ENCODE data around the gene NUDT15. TPM values are rescaled to one million over a fixed set of nuclear protein-coding genes. Genes with fewer than 3 reads are reported as not detected.
A peak's percentile ranks its signal among the peaks of the same experiment; 100 is the strongest.

NUDT15 gene
- total and polyA plus RNA-seq, 7 donors: 6.6 to 53.4 (median 8.9) TPM

DNA sequence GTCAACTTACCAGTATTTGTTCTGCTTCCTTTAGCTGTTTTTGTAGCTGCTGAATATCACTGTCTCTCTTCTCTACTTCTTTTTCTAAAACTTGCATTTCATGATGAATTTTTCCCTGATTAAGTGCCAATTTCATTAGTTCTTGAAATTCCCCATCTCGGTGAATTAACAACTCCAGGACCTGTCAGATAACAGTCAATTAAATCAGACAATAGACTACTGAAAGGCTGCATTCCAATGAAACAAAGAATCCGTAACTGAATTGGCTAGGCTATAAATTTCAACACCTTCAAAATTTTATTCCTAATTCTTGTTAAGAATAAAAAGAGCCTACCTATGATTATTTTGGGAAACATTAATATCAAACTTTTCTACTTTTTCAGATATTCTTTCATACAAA lies 48.7 kb downstream of the NUDT15 start:
- no peak overlapping the region for H3K4me3 ChIP-seq
- no peak for DNase-seq
- peaks cover 0 to 31% (median 2%) of the 10 kb centered on the region in 4 donors for H3K4me1 ChIP-seq
- intact Hi-C loops (cut with DNase I): no loop called here
- H3K27me3 ChIP-seq: no peaks in the 10 kb centered on the region
- H3K36me3 ChIP-seq: peaks cover 0 to 49% (median 12%) of the 10 kb centered on the region in 4 donors
- no peaks in the 10 kb centered on the region for H3K9me3 ChIP-seq
- no peak for TF ChIP-seq POLR2A (IDR thresholded peaks at IDR 0.05)
- TF ChIP-seq POLR2AphosphoS5 (IDR thresholded peaks at IDR 0.05): no peak
- TF ChIP-seq CTCF (IDR thresholded peaks at IDR 0.05): no peak
- TF ChIP-seq EP300 (IDR thresholded peaks at IDR 0.05): no peak
- WGBS, 2 donors: 89 to 92% methylated on average over 2 of the region's 2 CpGs
- no peak overlapping the region for H3K27ac ChIP-seq

- Histone ChIP-seq H3K4me1 (peaks cover 0 to 53% (median 25%) of the 10 kb centered on the region in 4 donors), H3K36me3 (no peaks in the 10 kb centered on the region), H3K4me3 (peak overlapping the region in 3 of 4 donors; percentile 80 to 92 (median 88)), H3K27me3 (no peaks in the 10 kb centered on the region), H3K9me3 (no peaks in the 10 kb centered on the region), H3K27ac (peak overlapping the region in 2 of 4 donors; percentile 87 to 88)
- DNase-seq: no peak
- intact Hi-C loops (cut with DNase I): no loop called here
- 57 to 79% methylated on average over 9 of the region's 9 CpGs for WGBS, 2 donors
- TF ChIP-seq EP300 (IDR thresholded peaks at IDR 0.05) (no peak), POLR2A (IDR thresholded peaks at IDR 0.05) (no peak), POLR2AphosphoS5 (IDR thresholded peaks at IDR 0.05) (no peak), CTCF (IDR thresholded peaks at IDR 0.05) (no peak)
Measured at GRCh38 chr13:48093588-48093987, 56.1 kb downstream of the NUDT15 start.

GRCh38 chr13:48094404-48094780 lies 56.9 kb downstream of the NUDT15 start:
- 0 to 1% methylated on average over 14 of the region's 14 CpGs for WGBS, 2 donors
- Histone ChIP-seq H3K27me3 (no peaks in the 10 kb centered on the region), H3K27ac (peak overlapping the region; percentile 78 to 88 (median 88)), H3K4me1 (peaks cover 0 to 45% (median 25%) of the 10 kb centered on the region in 4 donors), H3K36me3 (no peaks in the 10 kb centered on the region), H3K4me3 (peak overlapping the region; percentile 80 to 95 (median 90)), H3K9me3 (no peaks in the 10 kb centered on the region)
- no peak for DNase-seq
- intact Hi-C loops (cut with DNase I): loop anchor here (2.0 kb wide), 1 partner anchor 30 kb away; no protein-coding TSS in a partner anchor
- no peak for TF ChIP-seq EP300 (IDR thresholded peaks at IDR 0.05)
- TF ChIP-seq CTCF (IDR thresholded peaks at IDR 0.05): no peak
- TF ChIP-seq POLR2A (IDR thresholded peaks at IDR 0.05): no peak
- no peak for TF ChIP-seq POLR2AphosphoS5 (IDR thresholded peaks at IDR 0.05)

DNA sequence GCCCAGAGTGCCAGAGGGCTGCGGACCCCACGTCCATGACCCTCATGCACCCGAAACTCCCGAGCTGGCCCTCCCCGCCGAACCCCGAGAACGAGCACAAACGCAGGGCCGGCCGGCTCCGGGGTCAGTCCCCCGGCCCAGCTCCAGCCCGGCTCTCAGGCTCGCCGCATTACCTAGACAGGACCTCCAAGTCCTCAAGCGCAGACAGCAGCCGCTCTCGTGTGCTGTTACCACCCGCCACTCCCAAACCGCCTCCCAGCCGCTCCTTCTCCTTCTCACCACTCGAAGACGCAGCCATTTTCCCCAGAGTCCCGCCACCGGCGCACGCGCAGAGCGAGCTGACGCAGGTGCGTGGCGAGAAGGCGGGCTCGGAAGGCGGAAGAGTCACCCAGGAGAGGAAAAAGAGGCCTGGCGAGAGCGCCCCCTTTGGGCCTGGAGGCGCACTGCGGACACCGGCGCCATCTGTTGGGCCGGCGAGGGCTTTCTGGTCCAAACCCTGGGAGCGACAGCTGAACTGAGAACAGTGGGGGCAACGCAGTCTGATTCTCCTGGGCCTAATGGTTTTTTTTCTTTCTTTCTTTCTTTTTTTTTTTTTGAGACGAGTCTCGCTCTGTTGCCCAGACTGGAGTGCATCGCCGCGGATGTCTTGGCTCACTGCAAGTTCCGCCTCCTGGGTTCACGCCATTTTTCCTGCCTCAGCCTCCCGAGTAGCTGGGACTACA lies 57.4 kb downstream of the NUDT15 start, which contains the start of gene MED4:
TSS of gene MED4 (minus strand) at position 324 of the 722 bp plus-strand sequence. CDS start at position 298, 26 bp downstream.
- Histone ChIP-seq H3K4me3 (peak within 1 kb of the TSS; percentile 80 to 95 (median 90)), H3K27ac (peak within 1 kb of the TSS; percentile 78 to 88 (median 88)), H3K9me3 (no peaks in the 10 kb centered on the region), H3K4me1 (peaks cover 0 to 40% (median 25%) of the 10 kb centered on the region in 4 donors), H3K27me3 (no peaks in the 10 kb centered on the region), H3K36me3 (no peaks in the 10 kb centered on the region)
- DNase-seq: peak; percentile 96
- TF ChIP-seq CTCF (IDR thresholded peaks at IDR 0.05) (peak; percentile 96 to 99 (median 98)), POLR2A (IDR thresholded peaks at IDR 0.05) (peak; percentile 88 to 90), POLR2AphosphoS5 (IDR thresholded peaks at IDR 0.05) (peak; percentile 96 to 98 (median 98)), EP300 (IDR thresholded peaks at IDR 0.05) (peak in 1 of 4 donors; percentile 74)
- WGBS, 2 donors: 10 to 11% methylated on average over 54 of the region's 54 CpGs
- intact Hi-C loops (cut with DNase I): loop anchor here (1.0 to 5.0 kb wide), 5 partner anchors 30 to 437 kb away; partner anchors contain the start of genes ITM2B, NUDT15, RB1 and RCBTB2
